Measurements from ENCODE around the gene BHLHA15. TPM values are rescaled to one million over a fixed set of nuclear protein-coding genes. Genes with fewer than 3 reads are reported as not detected.

BHLHA15 gene
- total RNA-seq, 1 experiment from 2014 or later, result 5.2 TPM

- no peak for ATAC-seq
- CTCF ChIA-PET, result no interaction called here
Observed at GRCh38 chr7:98238076-98238475, 26.8 kb downstream of the BHLHA15 start.

More at GRCh38 chr7:98238076-98238475, 26.8 kb downstream of the BHLHA15 start:
- no peaks in the 10 kb centered on the region for H3K4me1 ChIP-seq (ENCODE audit: control insufficient read depth in 1 of 2, insufficient read depth in 2 of 2, low read length in 2 of 2)
- no peak for DNase-seq (ENCODE audit: low read depth, low spot score)
- H2AFZ ChIP-seq (ENCODE audit: low read depth, low read length, poor library complexity, severe bottlenecking), result no peak overlapping the region
- no peak overlapping the region for H3K27ac ChIP-seq (ENCODE audit: low read depth, low read length)
- ChIA-PET RAD21 (ENCODE audit: low non-redundant PET in 1 of 2, low total read pairs in 2 of 2, uncharacterized antibody in 2 of 2, unreplicated experiment in 2 of 2) (no interaction called here), POLR2A (no interaction called here)
- BruUV-seq (replicated peaks), result no TSS peak
- intact Hi-C loops (cut with micrococcal nuclease), result no loop called here
- H3K4me2 ChIP-seq (ENCODE audit: low read length), result no peak overlapping the region
- no peaks in the 10 kb centered on the region for H3K27me3 ChIP-seq (ENCODE audit: insufficient read depth, low read length)
- no peak overlapping the region for H3K9ac ChIP-seq (ENCODE audit: low read length)
- H3K9me2 ChIP-seq (ENCODE audit: insufficient read depth), result no peaks in the 10 kb centered on the region
- H3K9me3 ChIP-seq (ENCODE audit: control insufficient read depth in 1 of 2, insufficient read depth in 1 of 2, low read depth in 1 of 2, low read length in 2 of 2), result no peaks in the 10 kb centered on the region
- no peak overlapping the region for H3K4me3 ChIP-seq (replicated peaks in 1 of 2; ENCODE audit: low read depth in 1 of 2, low read length in 2 of 2)
- no peaks in the 10 kb centered on the region; a peak in 1 of 4 replicates for H3K36me3 ChIP-seq (ENCODE audit: control insufficient read depth in 1 of 2, insufficient read depth in 2 of 2, low read length in 2 of 2)
- no peaks in the 10 kb centered on the region for H4K20me1 ChIP-seq (ENCODE audit: insufficient read depth)
- no peaks in the 10 kb centered on the region for H3K79me2 ChIP-seq (ENCODE audit: insufficient read depth, low read length)
- TF ChIP-seq SRF (IDR thresholded peaks at IDR 0.05; ENCODE audit: low read depth) (no peak), YY1 (IDR thresholded peaks at IDR 0.05; ENCODE audit: extremely low read depth, insufficient replicate concordance, low read depth, low read length) (no peak), REST (IDR thresholded peaks at IDR 0.05; ENCODE audit: low read depth) (no peak), ELF1 (IDR thresholded peaks at IDR 0.05; ENCODE audit: borderline replicate concordance, low read depth) (no peak), TCF7L2 (IDR thresholded peaks at IDR 0.05; ENCODE audit: borderline replicate concordance, extremely low read depth, insufficient read depth, insufficient read length) (no peak), SIN3A (IDR thresholded peaks at IDR 0.05; ENCODE audit: low read depth) (no peak), POLR2AphosphoS5 (IDR thresholded peaks at IDR 0.05; ENCODE audit: low read depth, low read length) (no peak), ZNF274 (IDR thresholded peaks at IDR 0.05; ENCODE audit: low read depth, low read length) (no peak), JUND (IDR thresholded peaks at IDR 0.05) (no peak), POLR2A (IDR thresholded peaks at IDR 0.05; ENCODE audit: borderline replicate concordance, extremely low read depth, insufficient read depth, insufficient read length) (no peak), CTCF (IDR thresholded peaks at IDR 0.05 in 2 of 3, conservative IDR thresholded peaks at IDR 0.05 in 1 of 3; ENCODE audit: borderline replicate concordance in 1 of 3, insufficient read depth in 1 of 3, low read depth in 2 of 3, low read length in 2 of 3) (no peak), CBX3 (IDR thresholded peaks at IDR 0.05; ENCODE audit: low read depth) (no peak)
- TF ChIP-seq, protein P1, sequence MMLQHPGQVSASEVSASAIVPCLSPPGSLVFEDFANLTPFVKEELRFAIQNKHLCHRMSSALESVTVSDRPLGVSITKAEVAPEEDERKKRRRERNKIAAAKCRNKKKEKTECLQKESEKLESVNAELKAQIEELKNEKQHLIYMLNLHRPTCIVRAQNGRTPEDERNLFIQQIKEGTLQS (IDR thresholded peaks at IDR 0.05), result no peak
- TF ChIP-seq, protein P2, sequence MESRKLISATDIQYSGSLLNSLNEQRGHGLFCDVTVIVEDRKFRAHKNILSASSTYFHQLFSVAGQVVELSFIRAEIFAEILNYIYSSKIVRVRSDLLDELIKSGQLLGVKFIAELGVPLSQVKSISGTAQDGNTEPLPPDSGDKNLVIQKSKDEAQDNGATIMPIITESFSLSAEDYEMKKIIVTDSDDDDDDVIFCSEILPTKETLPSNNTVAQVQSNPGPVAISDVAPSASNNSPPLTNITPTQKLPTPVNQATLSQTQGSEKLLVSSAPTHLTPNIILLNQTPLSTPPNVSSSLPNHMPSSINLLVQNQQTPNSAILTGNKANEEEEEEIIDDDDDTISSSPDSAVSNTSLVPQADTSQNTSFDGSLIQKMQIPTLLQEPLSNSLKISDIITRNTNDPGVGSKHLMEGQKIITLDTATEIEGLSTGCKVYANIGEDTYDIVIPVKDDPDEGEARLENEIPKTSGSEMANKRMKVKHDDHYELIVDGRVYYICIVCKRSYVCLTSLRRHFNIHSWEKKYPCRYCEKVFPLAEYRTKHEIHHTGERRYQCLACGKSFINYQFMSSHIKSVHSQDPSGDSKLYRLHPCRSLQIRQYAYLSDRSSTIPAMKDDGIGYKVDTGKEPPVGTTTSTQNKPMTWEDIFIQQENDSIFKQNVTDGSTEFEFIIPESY (IDR thresholded peaks at IDR 0.05; ENCODE audit: extremely low read depth, insufficient replicate concordance, low read length), result no peak
